Neural cell (in vitro differentiated cells): ENCODE measurements around the gene ELFN1. TPM values are rescaled to one million over a fixed set of nuclear protein-coding genes. Genes with fewer than 3 reads are reported as not detected.

Source experiments
- H2AFZ ChIP-seq: fragments of 200-600, 300-800 bp; sonication (generic), shearing (Covaris generic); 2 replicates; pipeline ENCODE4 v1.6.0; 2014; ENCODE audit warnings: low read depth, mild to moderate bottlenecking, antibody characterized with exemption, low read length, moderate library complexity
- H3F3A ChIP-seq: fragments of 200-600 bp; shearing (Covaris generic); 2 replicates; pipeline ENCODE4 v1.6.1; 2016; ENCODE audit warnings: mild to moderate bottlenecking, moderate library complexity, mixed read lengths, antibody characterized with exemption, low read length; ENCODE audit not compliant: insufficient read depth, poor library complexity, severe bottlenecking
- H3K27ac ChIP-seq: fragments of 200-600, 300-800 bp; sonication (generic), shearing (Covaris generic); 2 replicates; pipeline ENCODE4 v1.5.1; 2014; ENCODE audit warnings: mild to moderate bottlenecking, low read length, moderate library complexity
- H3K27me3 ChIP-seq: fragments of 300-800, 200-600 bp; sonication (generic), shearing (Covaris generic); 2 replicates; pipeline ENCODE4 v1.6.0; 2014; ENCODE audit warnings: mild to moderate bottlenecking, low read depth, low read length, moderate library complexity; ENCODE audit not compliant: insufficient read depth
- H3K36me3 ChIP-seq: fragments of 300-800, 200-600 bp; sonication (generic), shearing (Covaris generic); 2 replicates; pipeline ENCODE4 v1.5.1; 2014; ENCODE audit warnings: mild to moderate bottlenecking, antibody characterized with exemption, low read length, moderate library complexity; ENCODE audit not compliant: insufficient read depth
- H3K4me2 ChIP-seq: fragments of 300-800, 200-600 bp; sonication (generic), shearing (Covaris generic); 2 replicates; pipeline ENCODE4 v1.6.0; 2014; ENCODE audit warnings: mild to moderate bottlenecking, low read length
- H3K4me3 ChIP-seq: fragments of 300-800, 200-600 bp; sonication (generic), shearing (Covaris generic); 2 replicates; pipeline ENCODE4 v1.5.1; 2014; ENCODE audit warnings: mild to moderate bottlenecking, low read length, moderate library complexity
- H3K79me2 ChIP-seq: fragments of 200-600 bp; shearing (Covaris generic); replicated peaks from 2 replicates; pipeline ENCODE4 v1.6.0; 2014; ENCODE audit warnings: mild to moderate bottlenecking, low read length, moderate library complexity; ENCODE audit not compliant: insufficient read depth
- H3K9ac ChIP-seq: fragments of 300-800, 200-600 bp; sonication (generic), shearing (Covaris generic); 2 replicates; pipeline ENCODE4 v1.6.1; 2016; ENCODE audit warnings: mild to moderate bottlenecking, low read length, mixed read lengths
- H3K9me2 ChIP-seq: fragments of 200-600 bp; shearing (Covaris generic); 2 replicates; pipeline ENCODE4 v1.6.1; 2016; ENCODE audit warnings: mild to moderate bottlenecking, low read length, mixed read lengths; ENCODE audit not compliant: insufficient read depth
- H3K9me3 ChIP-seq: fragments of 200-600, 300-800 bp; sonication (generic), shearing (Covaris generic); 2 replicates; pipeline ENCODE4 v1.6.1; 2016; ENCODE audit warnings: mild to moderate bottlenecking, mixed run types, low read length, moderate library complexity, mixed read lengths
- H4K20me1 ChIP-seq: fragments of 200-600 bp; shearing (Covaris generic); 2 replicates; pipeline ENCODE4 v1.6.1; 2016; ENCODE audit warnings: mild to moderate bottlenecking, mixed run types; ENCODE audit not compliant: insufficient read depth
- EP300 ChIP-seq: fragments of 450-650 bp; conservative IDR thresholded peaks from 2 replicates; pipeline ENCODE4 v1.6.1; 2014; ENCODE audit warnings: antibody characterized with exemption, mild to moderate bottlenecking, moderate library complexity; ENCODE audit not compliant: poor library complexity, severe bottlenecking
- EZH2 ChIP-seq: fragments of 200-600, 300-800 bp; shearing (Covaris generic), sonication (generic); IDR thresholded peaks from 2 replicates; pipeline ENCODE4 v1.6.1; 2014; ENCODE audit warnings: antibody characterized with exemption, low read length, borderline replicate concordance, mild to moderate bottlenecking; ENCODE audit not compliant: insufficient read depth, poor library complexity, severe bottlenecking
- POLR2AphosphoS5 ChIP-seq: IDR thresholded peaks from 2 replicates; pipeline ENCODE4 v1.6.1; 2012
- RAD21 ChIP-seq: fragments of 450-650 bp; conservative IDR thresholded peaks from 2 replicates; pipeline ENCODE4 v1.6.1; 2014; ENCODE audit warnings: antibody characterized with exemption, mild to moderate bottlenecking, moderate library complexity
- REST ChIP-seq: IDR thresholded peaks from 2 replicates; pipeline ENCODE4 v1.6.1; 2012; ENCODE audit warnings: borderline replicate concordance
- SMC3 ChIP-seq: fragments of 450-650 bp; conservative IDR thresholded peaks from 2 replicates; pipeline ENCODE4 v1.6.1; 2014; ENCODE audit warnings: antibody characterized with exemption, mild to moderate bottlenecking, moderate library complexity; ENCODE audit not compliant: poor library complexity
- TAF1 ChIP-seq: IDR thresholded peaks from 2 replicates; pipeline ENCODE4 v1.6.1; 2012; ENCODE audit warnings: low read depth
- polyA plus RNA-seq: library from polyadenylated mRNA; depleted of rRNA; stranded (reverse); fragments of >200 nt; gene quantifications from 2 replicates; pipeline ENCODE4 v1.2.3, GENCODE V29; 2014
- TF ChIP-seq, protein P1 (sequence below): fragments of 450-650 bp; IDR thresholded peaks from 2 replicates; pipeline ENCODE4 v1.5.1; 2014; ENCODE audit warnings: antibody characterized with exemption, mild to moderate bottlenecking, moderate library complexity; ENCODE audit not compliant: poor library complexity, severe bottlenecking

ELFN1 gene
- polyA plus RNA-seq, 1 donor from 2014 or later, result 11.8 TPM

DNA sequence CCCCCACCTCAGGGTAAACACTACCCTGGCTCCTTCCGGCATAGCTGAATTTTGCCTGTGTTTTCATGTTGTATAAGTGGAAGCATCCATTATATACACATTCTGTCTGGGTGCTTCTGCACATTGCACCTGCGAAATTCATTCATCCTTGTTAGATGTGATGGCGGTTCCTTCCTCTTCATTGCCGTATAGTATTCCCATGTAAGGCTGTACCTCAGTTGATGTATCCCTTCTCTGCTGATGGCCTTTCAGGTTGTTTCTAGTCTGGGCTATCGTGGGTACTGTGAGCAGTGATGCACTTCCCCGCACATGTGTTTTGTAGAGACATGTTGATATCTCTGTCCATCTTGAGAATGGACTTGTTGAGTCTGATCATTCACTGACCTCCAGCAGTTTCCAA, 28.9 kb downstream of the ELFN1 start:
- H3K79me2 ChIP-seq, result peaks cover 3% of the 10 kb centered on the region
- H3K36me3 ChIP-seq, result no peaks in the 10 kb centered on the region
- H3K27me3 ChIP-seq, result no peaks in the 10 kb centered on the region
- no peaks in the 10 kb centered on the region for H4K20me1 ChIP-seq
- TF ChIP-seq RAD21, result no peak
- TF ChIP-seq, protein P1, sequence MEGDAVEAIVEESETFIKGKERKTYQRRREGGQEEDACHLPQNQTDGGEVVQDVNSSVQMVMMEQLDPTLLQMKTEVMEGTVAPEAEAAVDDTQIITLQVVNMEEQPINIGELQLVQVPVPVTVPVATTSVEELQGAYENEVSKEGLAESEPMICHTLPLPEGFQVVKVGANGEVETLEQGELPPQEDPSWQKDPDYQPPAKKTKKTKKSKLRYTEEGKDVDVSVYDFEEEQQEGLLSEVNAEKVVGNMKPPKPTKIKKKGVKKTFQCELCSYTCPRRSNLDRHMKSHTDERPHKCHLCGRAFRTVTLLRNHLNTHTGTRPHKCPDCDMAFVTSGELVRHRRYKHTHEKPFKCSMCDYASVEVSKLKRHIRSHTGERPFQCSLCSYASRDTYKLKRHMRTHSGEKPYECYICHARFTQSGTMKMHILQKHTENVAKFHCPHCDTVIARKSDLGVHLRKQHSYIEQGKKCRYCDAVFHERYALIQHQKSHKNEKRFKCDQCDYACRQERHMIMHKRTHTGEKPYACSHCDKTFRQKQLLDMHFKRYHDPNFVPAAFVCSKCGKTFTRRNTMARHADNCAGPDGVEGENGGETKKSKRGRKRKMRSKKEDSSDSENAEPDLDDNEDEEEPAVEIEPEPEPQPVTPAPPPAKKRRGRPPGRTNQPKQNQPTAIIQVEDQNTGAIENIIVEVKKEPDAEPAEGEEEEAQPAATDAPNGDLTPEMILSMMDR, result no peak
- TF ChIP-seq EP300, result no peak
- TF ChIP-seq TAF1, result no peak
- TF ChIP-seq EZH2, result no peak
- TF ChIP-seq SMC3, result no peak
- H2AFZ ChIP-seq, result no peak overlapping the region
- H3K4me2 ChIP-seq, result no peak overlapping the region
- H3F3A ChIP-seq, result no peaks in the 10 kb centered on the region
- H3K9me2 ChIP-seq, result no peaks in the 10 kb centered on the region
- no peak overlapping the region for H3K9ac ChIP-seq
- no peak overlapping the region for H3K27ac ChIP-seq
- H3K9me3 ChIP-seq, result peaks cover 5% of the 10 kb centered on the region
- no peak overlapping the region for H3K4me3 ChIP-seq

- Histone ChIP-seq H3K9me2 (no peaks in the 10 kb centered on the region), H3K9ac (no peak overlapping the region), H3K9me3 (peaks cover 5% of the 10 kb centered on the region), H3K27ac (no peak overlapping the region), H2AFZ (no peak overlapping the region), H4K20me1 (no peaks in the 10 kb centered on the region), H3K4me3 (no peak overlapping the region), H3K36me3 (no peaks in the 10 kb centered on the region), H3F3A (no peaks in the 10 kb centered on the region), H3K79me2 (peaks cover 3% of the 10 kb centered on the region), H3K4me2 (no peak overlapping the region), H3K27me3 (no peaks in the 10 kb centered on the region)
- TF ChIP-seq REST, result no peak
- TF ChIP-seq RAD21, result no peak
- TF ChIP-seq, protein P1, result no peak
- no peak for TF ChIP-seq TAF1
- no peak for TF ChIP-seq EP300
- TF ChIP-seq POLR2AphosphoS5, result no peak
- no peak for TF ChIP-seq EZH2
- TF ChIP-seq SMC3, result no peak
Measured at GRCh38 chr7:1700086-1700485, 30.0 kb downstream of the ELFN1 start.
